Loucy (cell line): Measurements from ENCODE around the gene TAP1.

Experiments used
- H2AFZ ChIP-seq: fragments of 200-600 bp; sonication (generic); 2 replicates; pipeline ENCODE4 v1.6.0; 2016; ENCODE audit warnings: antibody characterized with exemption, mild to moderate bottlenecking, low read length, moderate library complexity
- H3F3A ChIP-seq: fragments of 200-600 bp; 2 replicates; pipeline ENCODE4 v1.6.0; 2016; ENCODE audit warnings: antibody characterized with exemption, low read depth, mild to moderate bottlenecking
- H3K27me3 ChIP-seq: fragments of 200-600 bp; sonication (generic); 2 replicates; pipeline ENCODE4 v1.6.1; 2014; ENCODE audit warnings: low read length, mild to moderate bottlenecking; ENCODE audit not compliant: insufficient read depth, poor library complexity, severe bottlenecking
- H3K36me3 ChIP-seq: fragments of 200-600 bp; sonication (generic); 2 replicates; pipeline ENCODE4 v1.6.1; 2016; ENCODE audit warnings: low read length; ENCODE audit not compliant: insufficient read depth
- H3K4me1 ChIP-seq: fragments of 200-600 bp; sonication (generic); 2 replicates; pipeline ENCODE4 v1.5.1; 2014; ENCODE audit warnings: low read length, mild to moderate bottlenecking; ENCODE audit not compliant: insufficient read depth, poor library complexity, severe bottlenecking
- H3K4me2 ChIP-seq: fragments of 200-600 bp; sonication (generic); 2 replicates; pipeline ENCODE4 v1.6.0; 2014; ENCODE audit warnings: antibody characterized with exemption, low read length, low read depth, mild to moderate bottlenecking; ENCODE audit not compliant: poor library complexity, severe bottlenecking
- H3K4me3 ChIP-seq: fragments of 200-600 bp; sonication (generic); 2 replicates; pipeline ENCODE4 v1.5.1; 2014; ENCODE audit warnings: low read length, mild to moderate bottlenecking, mixed read lengths; ENCODE audit not compliant: poor library complexity, severe bottlenecking
- H3K79me2 ChIP-seq: fragments of 200-600 bp; sonication (generic); 2 replicates; pipeline ENCODE4 v1.6.1; 2014; ENCODE audit warnings: low read length; ENCODE audit not compliant: insufficient read depth
- H3K9ac ChIP-seq: fragments of 200-600 bp; sonication (generic); 2 replicates; pipeline ENCODE4 v1.6.0; 2014; ENCODE audit warnings: mild to moderate bottlenecking, low read depth, low read length, moderate library complexity; ENCODE audit not compliant: poor library complexity, severe bottlenecking
- H3K9me2 ChIP-seq: fragments of 200-600 bp; sonication (generic); replicated peaks from 2 replicates; pipeline ENCODE4 v1.6.1; 2016; ENCODE audit warnings: low read depth, low read length, mixed read lengths
- H3K9me3 ChIP-seq: fragments of 200-600 bp; sonication (generic); 2 replicates; pipeline ENCODE4 v1.6.1; 2014; ENCODE audit warnings: mild to moderate bottlenecking, antibody characterized with exemption, low read length, low read depth; ENCODE audit not compliant: insufficient read depth
- H4K20me1 ChIP-seq: fragments of 200-600 bp; sonication (generic); 2 replicates; pipeline ENCODE4 v1.6.0; 2014; ENCODE audit warnings: antibody characterized with exemption, low read length, mild to moderate bottlenecking; ENCODE audit not compliant: insufficient read depth, poor library complexity, severe bottlenecking
- CTCF ChIP-seq: fragments of 200-600 bp; sonication (generic); conservative IDR thresholded peaks from 2 replicates; pipeline ENCODE4 v1.5.1; 2014; ENCODE audit warnings: mild to moderate bottlenecking, antibody characterized with exemption, low read length
- EZH2phosphoT487 ChIP-seq: fragments of 200-600 bp; IDR thresholded peaks from 2 replicates; pipeline ENCODE4 v1.6.1; 2018; ENCODE audit warnings: antibody characterized with exemption, mild to moderate bottlenecking, moderate library complexity, borderline replicate concordance

Gene TAP1

GRCh38 chr6:32857156-32857891 lies 3.8 kb upstream of the TAP1 start:
- Histone ChIP-seq H3K79me2 (peaks cover 83% of the 10 kb centered on the region), H3K4me3 (peak overlapping the region; percentile 95), H3K27me3 (no peaks in the 10 kb centered on the region), H3K4me2 (peak overlapping the region; percentile 85), H2AFZ (no peak overlapping the region), H3K4me1 (peaks cover 57% of the 10 kb centered on the region), H3K9ac (peak overlapping the region; percentile 99), H3F3A (peaks cover 5% of the 10 kb centered on the region; the same call in 1 of the 2 replicates), H3K9me2 (no peaks in the 10 kb centered on the region), H3K9me3 (no peaks in the 10 kb centered on the region), H4K20me1 (peaks cover 22% of the 10 kb centered on the region), H3K36me3 (peaks cover 17% of the 10 kb centered on the region; the same call in 1 of the 2 replicates)
- no peak for TF ChIP-seq EZH2phosphoT487
- TF ChIP-seq CTCF: no peak

GRCh38 chr6:32855467-32856174 lies 2.1 kb upstream of the TAP1 start:
- Histone ChIP-seq H3K9ac (peak overlapping the region; percentile 99), H3K4me1 (peaks cover 67% of the 10 kb centered on the region), H3K36me3 (peaks cover 21% of the 10 kb centered on the region; the same call in 1 of the 2 replicates), H3K27me3 (no peaks in the 10 kb centered on the region), H3F3A (peaks cover 5% of the 10 kb centered on the region; the same call in 1 of the 2 replicates), H3K9me3 (no peaks in the 10 kb centered on the region), H2AFZ (no peak overlapping the region), H4K20me1 (peaks cover 31% of the 10 kb centered on the region), H3K79me2 (peaks cover 92% of the 10 kb centered on the region), H3K4me3 (peak overlapping the region; percentile 95), H3K4me2 (peak overlapping the region; percentile 85), H3K9me2 (no peaks in the 10 kb centered on the region)
- TF ChIP-seq CTCF (no peak), EZH2phosphoT487 (no peak)

GRCh38 chr6:32854376-32855178 lies 1.1 kb upstream of the TAP1 start:
- H3K36me3 ChIP-seq: peaks cover 23% of the 10 kb centered on the region; the same call in 1 of the 2 replicates
- H3K9me2 ChIP-seq: no peaks in the 10 kb centered on the region
- H3K4me1 ChIP-seq: peaks cover 65% of the 10 kb centered on the region

More at GRCh38 chr6:32854376-32855178, 1.1 kb upstream of the TAP1 start:
- H3K27me3 ChIP-seq: no peaks in the 10 kb centered on the region
- H3K4me3 ChIP-seq: peak overlapping the region; percentile 95
- TF ChIP-seq EZH2phosphoT487: no peak
- TF ChIP-seq CTCF: no peak
- peaks cover 38% of the 10 kb centered on the region for H4K20me1 ChIP-seq
- H3K79me2 ChIP-seq: peaks cover 92% of the 10 kb centered on the region
- H3K9ac ChIP-seq: peak overlapping the region; percentile 99
- no peaks in the 10 kb centered on the region for H3K9me3 ChIP-seq
- H3K4me2 ChIP-seq: peak overlapping the region; percentile 85
- 0 out of 2 replicates have a peak overlapping the region, but pooled peaks have one; percentile 3 for H2AFZ ChIP-seq
- peaks cover 5% of the 10 kb centered on the region; the same call in 1 of the 2 replicates for H3F3A ChIP-seq
